Measurements from ENCODE around the gene ANKMY1. TPM values are rescaled to one million over a fixed set of nuclear protein-coding genes. Genes with fewer than 3 reads are reported as not detected.

ANKMY1 gene
- total and polyA plus RNA-seq, 5 donors from 2014 or later = 3.8 to 37.2 (median 9.6) TPM

GRCh38 chr2:240434728-240435456, 122.9 kb downstream of the ANKMY1 start:
- peaks cover 9% of the 10 kb centered on the region for H3K27me3 ChIP-seq (ENCODE audit: control insufficient read depth, insufficient read depth, low read length)
- no peaks in the 10 kb centered on the region for H3K36me3 ChIP-seq (ENCODE audit: control insufficient read depth, insufficient read depth, low read length)
- Mint-ChIP-seq H3K36me3 (no peaks in the 10 kb centered on the region), H3K4me3 (peak overlapping the region; percentile 86 to 89 (median 88)), H3K27me3 (peaks cover 17% of the 10 kb centered on the region), H3K4me1 (peaks cover 0 to 13% (median 1%) of the 10 kb centered on the region in 4 donors), H3K9me3 (peaks cover 0 to 2% (median 0%) of the 10 kb centered on the region in 7 donors), H3K27ac (peak overlapping the region in 1 of 3 donors; percentile 36)
- peaks cover 20% of the 10 kb centered on the region for H3K4me1 ChIP-seq (ENCODE audit: control insufficient read depth, insufficient read depth, low read length, poor library complexity, severe bottlenecking)
- no peak overlapping the region for H3K4me3 ChIP-seq (ENCODE audit: low read depth, low read length)
- no peak overlapping the region for H3K27ac ChIP-seq (ENCODE audit: insufficient read depth, low read length, poor library complexity, severe bottlenecking)
- no peaks in the 10 kb centered on the region for H3K9me3 ChIP-seq (ENCODE audit: control insufficient read depth in 2 of 2, low read length in 2 of 2)
- DNase-seq (peak; percentile 81 to 82 (median 82)), ATAC-seq (ENCODE audit: low read depth in 2 of 2) (peak; percentile 75 to 79)

GRCh38 chr2:240433973-240434727, 123.6 kb downstream of the ANKMY1 start:
- Histone ChIP-seq H3K27me3 (ENCODE audit: control insufficient read depth, insufficient read depth, low read length) (peaks cover 9% of the 10 kb centered on the region), H3K4me3 (ENCODE audit: low read depth, low read length) (no peak overlapping the region), H3K36me3 (ENCODE audit: control insufficient read depth, insufficient read depth, low read length) (no peaks in the 10 kb centered on the region), H3K4me1 (ENCODE audit: control insufficient read depth, insufficient read depth, low read length, poor library complexity, severe bottlenecking) (peaks cover 20% of the 10 kb centered on the region), H3K9me3 (ENCODE audit: control insufficient read depth in 2 of 2, low read length in 2 of 2) (no peaks in the 10 kb centered on the region), H3K27ac (ENCODE audit: insufficient read depth, low read length, poor library complexity, severe bottlenecking) (no peak overlapping the region)
- peaks cover 0 to 13% (median 1%) of the 10 kb centered on the region in 4 donors for H3K4me1 Mint-ChIP-seq
- H3K36me3 Mint-ChIP-seq = no peaks in the 10 kb centered on the region
- peaks cover 17% of the 10 kb centered on the region for H3K27me3 Mint-ChIP-seq
- no peak for ATAC-seq (ENCODE audit: low read depth in 2 of 2)
- no peak for DNase-seq
- peak overlapping the region; percentile 86 to 89 (median 88) for H3K4me3 Mint-ChIP-seq
- peaks cover 0 to 2% (median 0%) of the 10 kb centered on the region in 7 donors for H3K9me3 Mint-ChIP-seq
- peak overlapping the region in 1 of 3 donors; percentile 36 for H3K27ac Mint-ChIP-seq

DNA sequence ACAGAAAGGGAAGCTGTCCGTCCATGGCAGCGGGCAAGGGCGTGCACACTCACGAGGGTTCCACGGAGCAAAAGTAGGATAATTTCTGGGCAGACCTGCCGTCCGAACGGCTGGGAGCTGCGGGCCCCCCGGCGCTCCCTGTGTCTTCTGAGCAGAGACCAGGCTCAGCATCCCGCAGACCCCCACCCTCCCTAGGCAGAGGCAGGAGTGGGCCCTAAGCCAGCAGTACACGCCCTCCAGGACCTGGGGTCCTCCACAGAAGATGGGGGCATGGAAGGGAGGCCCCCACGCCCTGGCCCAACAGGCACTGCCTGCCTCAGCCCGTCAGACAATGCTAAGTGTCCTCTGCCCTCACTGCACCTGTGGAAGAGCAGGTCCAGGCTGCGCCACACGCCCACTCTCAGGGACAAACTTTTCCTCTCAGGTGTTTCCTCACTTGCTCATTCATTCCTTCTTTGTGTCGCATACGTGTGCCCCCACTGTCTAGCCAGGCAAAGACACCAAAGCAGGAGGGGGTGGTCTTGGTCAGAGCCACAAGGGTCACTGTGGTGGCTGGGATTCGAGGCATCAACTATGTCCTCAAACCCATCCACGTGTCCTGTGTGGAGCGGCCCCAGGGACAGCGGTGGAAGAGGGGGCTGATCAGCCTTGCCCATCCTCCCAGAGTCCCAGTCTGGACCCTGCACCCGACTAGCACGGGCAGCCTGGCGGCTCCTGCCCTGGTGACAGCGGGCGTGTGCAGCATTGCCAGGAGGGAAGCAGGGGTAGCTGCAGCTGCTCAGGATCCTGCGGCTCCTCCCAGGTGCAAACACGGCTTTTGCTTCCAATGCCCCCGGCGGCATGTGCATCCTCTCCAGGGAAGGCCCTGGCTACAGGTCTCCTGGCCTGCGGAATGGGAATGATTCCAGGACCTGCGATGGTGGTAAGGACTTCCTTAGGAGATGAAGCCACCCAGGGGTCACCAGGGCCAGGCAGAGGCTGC, 124.7 kb downstream of the ANKMY1 start:
- H3K4me1 Mint-ChIP-seq = peaks cover 0 to 13% (median 1%) of the 10 kb centered on the region in 4 donors
- Histone ChIP-seq H3K36me3 (ENCODE audit: control insufficient read depth, insufficient read depth, low read length) (no peaks in the 10 kb centered on the region), H3K27ac (ENCODE audit: insufficient read depth, low read length, poor library complexity, severe bottlenecking) (no peak overlapping the region), H3K4me1 (ENCODE audit: control insufficient read depth, insufficient read depth, low read length, poor library complexity, severe bottlenecking) (peaks cover 20% of the 10 kb centered on the region), H3K4me3 (ENCODE audit: low read depth, low read length) (no peak overlapping the region), H3K9me3 (ENCODE audit: control insufficient read depth in 2 of 2, low read length in 2 of 2) (no peaks in the 10 kb centered on the region), H3K27me3 (ENCODE audit: control insufficient read depth, insufficient read depth, low read length) (peaks cover 10% of the 10 kb centered on the region)
- H3K36me3 Mint-ChIP-seq = no peaks in the 10 kb centered on the region
- peak overlapping the region in 1 of 3 donors; percentile 82 for H3K27ac Mint-ChIP-seq
- ATAC-seq (ENCODE audit: low read depth in 2 of 2) (no peak), DNase-seq (no peak)
- H3K9me3 Mint-ChIP-seq = peaks cover 0 to 2% (median 0%) of the 10 kb centered on the region in 7 donors
- H3K27me3 Mint-ChIP-seq = peaks cover 24% of the 10 kb centered on the region
- peak overlapping the region; percentile 52 to 86 (median 64) for H3K4me3 Mint-ChIP-seq

GRCh38 chr2:240432430-240432819, 125.4 kb downstream of the ANKMY1 start:
- Mint-ChIP-seq H3K36me3 (no peaks in the 10 kb centered on the region), H3K27me3 (peaks cover 17% of the 10 kb centered on the region)
- no peak for DNase-seq

GRCh38 chr2:240431661-240432424, 125.9 kb downstream of the ANKMY1 start:
- H3K4me1 ChIP-seq (ENCODE audit: control insufficient read depth, insufficient read depth, low read length, poor library complexity, severe bottlenecking) = peaks cover 19% of the 10 kb centered on the region
- no peaks in the 10 kb centered on the region for H3K9me3 ChIP-seq (ENCODE audit: control insufficient read depth in 2 of 2, low read length in 2 of 2)
- H3K4me1 Mint-ChIP-seq = peaks cover 0 to 5% (median 0%) of the 10 kb centered on the region in 4 donors
- DNase-seq (no peak), ATAC-seq (ENCODE audit: low read depth in 2 of 2) (no peak)
- no peaks in the 10 kb centered on the region for H3K36me3 ChIP-seq (ENCODE audit: control insufficient read depth, insufficient read depth, low read length)
- no peaks in the 10 kb centered on the region for H3K36me3 Mint-ChIP-seq
- H3K27me3 Mint-ChIP-seq = peaks cover 12% of the 10 kb centered on the region
- no peak overlapping the region for H3K27ac ChIP-seq (ENCODE audit: insufficient read depth, low read length, poor library complexity, severe bottlenecking)
- no peak overlapping the region for H3K4me3 Mint-ChIP-seq
- peaks cover 3% of the 10 kb centered on the region for H3K27me3 ChIP-seq (ENCODE audit: control insufficient read depth, insufficient read depth, low read length)
- H3K4me3 ChIP-seq (ENCODE audit: low read depth, low read length) = no peak overlapping the region
- peaks cover 0 to 2% (median 0%) of the 10 kb centered on the region in 7 donors for H3K9me3 Mint-ChIP-seq
- no peak overlapping the region for H3K27ac Mint-ChIP-seq

More at GRCh38 chr2:240432430-240432819, 125.4 kb downstream of the ANKMY1 start:
- H3K9me3 ChIP-seq (ENCODE audit: control insufficient read depth in 2 of 2, low read length in 2 of 2) = no peaks in the 10 kb centered on the region
- H3K27ac ChIP-seq (ENCODE audit: insufficient read depth, low read length, poor library complexity, severe bottlenecking) = no peak overlapping the region
- no peaks in the 10 kb centered on the region for H3K36me3 ChIP-seq (ENCODE audit: control insufficient read depth, insufficient read depth, low read length)
- Mint-ChIP-seq H3K4me1 (peaks cover 0 to 10% (median 0%) of the 10 kb centered on the region in 4 donors), H3K4me3 (peak overlapping the region in 2 of 4 donors; percentile 26 to 86), H3K9me3 (peaks cover 0 to 2% (median 0%) of the 10 kb centered on the region in 7 donors), H3K27ac (no peak overlapping the region)
- H3K27me3 ChIP-seq (ENCODE audit: control insufficient read depth, insufficient read depth, low read length) = peaks cover 4% of the 10 kb centered on the region
- H3K4me3 ChIP-seq (ENCODE audit: low read depth, low read length) = no peak overlapping the region
- peaks cover 20% of the 10 kb centered on the region for H3K4me1 ChIP-seq (ENCODE audit: control insufficient read depth, insufficient read depth, low read length, poor library complexity, severe bottlenecking)
- no peak for ATAC-seq (ENCODE audit: low read depth in 2 of 2)

DNA sequence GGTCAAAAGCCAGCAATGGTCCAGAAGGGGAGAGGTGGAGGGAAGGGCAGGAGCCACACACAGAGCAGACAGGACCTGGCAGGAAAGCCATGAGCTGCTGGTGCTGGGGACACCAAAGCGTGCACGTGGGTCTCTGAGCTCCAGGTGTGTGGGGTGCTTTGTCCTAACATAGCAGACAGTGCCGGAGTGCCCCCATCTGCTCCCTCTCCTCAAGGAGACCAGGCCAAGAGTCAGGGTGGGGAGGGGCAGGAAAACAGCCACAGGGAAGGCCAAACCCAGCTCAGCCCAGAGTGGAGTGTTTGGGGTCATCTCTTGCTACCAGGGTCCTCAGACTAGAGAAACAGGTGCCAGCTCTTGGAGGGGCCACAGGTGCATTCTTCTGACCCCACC, 126.5 kb downstream of the ANKMY1 start:
- H3K4me1 ChIP-seq (ENCODE audit: control insufficient read depth, insufficient read depth, low read length, poor library complexity, severe bottlenecking) = peaks cover 13% of the 10 kb centered on the region
- no peaks in the 10 kb centered on the region for H3K36me3 Mint-ChIP-seq
- peaks cover 2% of the 10 kb centered on the region for H3K27me3 ChIP-seq (ENCODE audit: control insufficient read depth, insufficient read depth, low read length)
- H3K4me3 ChIP-seq (ENCODE audit: low read depth, low read length) = no peak overlapping the region
- no peaks in the 10 kb centered on the region for H3K9me3 ChIP-seq (ENCODE audit: control insufficient read depth in 2 of 2, low read length in 2 of 2)
- peaks cover 12% of the 10 kb centered on the region for H3K27me3 Mint-ChIP-seq
- peak overlapping the region in 1 of 4 donors; percentile 38 for H3K4me3 Mint-ChIP-seq
- no peak overlapping the region for H3K27ac Mint-ChIP-seq
- ATAC-seq (ENCODE audit: low read depth in 2 of 2) = no peak
- H3K4me1 Mint-ChIP-seq = peaks cover 0 to 4% (median 0%) of the 10 kb centered on the region in 4 donors
- H3K36me3 ChIP-seq (ENCODE audit: control insufficient read depth, insufficient read depth, low read length) = no peaks in the 10 kb centered on the region
- no peak for DNase-seq
- H3K27ac ChIP-seq (ENCODE audit: insufficient read depth, low read length, poor library complexity, severe bottlenecking) = no peak overlapping the region
- H3K9me3 Mint-ChIP-seq = peaks cover 0 to 5% (median 0%) of the 10 kb centered on the region in 7 donors

Measured in CD4-positive, CD25-positive, alpha-beta regulatory T cell (primary cell).